ENCODE data around the gene ZSWIM3.
"Not testable (repeated sequence)": the region's sequence is repeated elsewhere in the genome, so short reads cannot be mapped to it uniquely, and the experiment has no call there.

Gene ZSWIM3

GRCh38 chr20:45890985-45891983 is 33.9 kb downstream of the ZSWIM3 start, which contains the start of the genes CTSA and NEURL2:
Gene CTSA (plus strand): TSS chr20:45891335. CDS start chr20:45891569, 234 bp downstream.
Gene NEURL2 (minus strand): TSS chr20:45891208. CDS start chr20:45890991, 217 bp downstream.
- no peak for DNase-seq

- DNase-seq: no peak
These were observed 34.8 kb downstream of the ZSWIM3 start for GRCh38 chr20:45892049-45892825.

GRCh38 chr20:45892828-45893500 is 35.5 kb downstream of the ZSWIM3 start:
- no peak for DNase-seq

- no peak for DNase-seq
These were observed 36.4 kb downstream of the ZSWIM3 start for GRCh38 chr20:45893831-45894230.

GRCh38 chr20:45894797-45895196 is 37.4 kb downstream of the ZSWIM3 start:
- no peak for DNase-seq

- DNase-seq: no peak
These were observed 39.3 kb downstream of the ZSWIM3 start for GRCh38 chr20:45896641-45897161.

- no peak for DNase-seq
These were observed 39.9 kb downstream of the ZSWIM3 start for GRCh38 chr20:45897289-45897688.

GRCh38 chr20:45897692-45898091 is 40.3 kb downstream of the ZSWIM3 start:
- DNase-seq: no peak

- DNase-seq: no peak
These were observed 40.9 kb downstream of the ZSWIM3 start for GRCh38 chr20:45898285-45898684.

GRCh38 chr20:45899046-45899835 is 41.8 kb downstream of the ZSWIM3 start:
- DNase-seq: no peak

- not testable (repeated sequence) for DNase-seq
These were observed 43.9 kb downstream of the ZSWIM3 start for GRCh38 chr20:45901332-45901731.

GRCh38 chr20:45902199-45902701 is 44.8 kb downstream of the ZSWIM3 start:
- no peak for DNase-seq

- DNase-seq: no peak
These were observed 47.4 kb downstream of the ZSWIM3 start for GRCh38 chr20:45904583-45905504.

- DNase-seq: no peak
These were observed 48.2 kb downstream of the ZSWIM3 start for GRCh38 chr20:45905505-45906079.

GRCh38 chr20:45907219-45907948 is 50.0 kb downstream of the ZSWIM3 start:
- no peak for DNase-seq

- DNase-seq: no peak
These were observed 50.7 kb downstream of the ZSWIM3 start for GRCh38 chr20:45908084-45908483.

- DNase-seq: no peak
These were observed 52.0 kb downstream of the ZSWIM3 start for GRCh38 chr20:45909336-45909808.

GRCh38 chr20:45909817-45910669 is 52.6 kb downstream of the ZSWIM3 start:
- DNase-seq: no peak
